OCI-LY7 (cell line): ENCODE results near the gene FMN2.

Experiments
- CTCF ChIP-seq: fragments of 200-600 bp; sonication (generic); conservative IDR thresholded peaks from 2 replicates; pipeline ENCODE4 v1.5.1; 2014; ENCODE audit warnings: mild to moderate bottlenecking, antibody characterized with exemption, low read length, moderate library complexity, mixed read lengths
- EZH2phosphoT487 ChIP-seq: fragments of 200-600 bp; sonication (generic); IDR thresholded peaks from 2 replicates; pipeline ENCODE4 v1.6.1; 2018; ENCODE audit warnings: low read depth, borderline replicate concordance, mild to moderate bottlenecking, mixed run types, antibody characterized with exemption, low read length, moderate library complexity, mixed read lengths

- no peak for TF ChIP-seq CTCF
- no peak for TF ChIP-seq EZH2phosphoT487
Measured at GRCh38 chr1:240415532-240415931, 323.8 kb downstream of the FMN2 start.
